COLO668 (cell line): ENCODE measurements around the gene MAGED1.
"Not testable (repeated sequence)": the region's sequence is repeated elsewhere in the genome, so short reads cannot be mapped to it uniquely, and the experiment has no call there.

Source experiments
- DNase-seq: peaks from one replicate; lab custom pipeline; 2025; ENCODE audit not compliant: unreplicated experiment; lab: John Stamatoyannopoulos, UW

MAGED1 gene

GRCh38 chrX:51894697-51895336 is 1.4 kb downstream of the MAGED1 start:
- DNase-seq: no peak

- no peak for DNase-seq
Observed at GRCh38 chrX:51896626-51897025, 3.2 kb downstream of the MAGED1 start.

DNA sequence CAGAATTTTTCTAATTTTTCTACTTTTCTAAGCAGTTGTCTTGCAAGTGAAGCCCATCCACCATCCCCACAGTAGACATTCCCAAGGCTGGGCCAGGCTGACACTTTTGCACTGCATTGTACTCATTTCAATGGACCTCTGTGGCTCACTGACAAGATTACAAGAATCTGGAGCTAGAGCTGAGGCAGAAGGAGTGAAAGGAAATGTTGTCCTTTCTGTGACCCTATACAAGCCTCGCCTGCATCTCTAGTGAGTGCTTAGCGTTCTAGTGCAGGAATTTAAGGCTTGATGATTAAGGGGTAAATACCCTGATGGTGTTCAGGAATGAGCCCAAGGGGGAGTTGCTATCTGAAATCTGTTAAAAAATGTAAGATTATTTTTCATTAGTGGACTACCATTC is 6.3 kb downstream of the MAGED1 start:
- no peak for DNase-seq

GRCh38 chrX:51902510-51903050 is 9.2 kb downstream of the MAGED1 start:
- DNase-seq: no peak

DNA sequence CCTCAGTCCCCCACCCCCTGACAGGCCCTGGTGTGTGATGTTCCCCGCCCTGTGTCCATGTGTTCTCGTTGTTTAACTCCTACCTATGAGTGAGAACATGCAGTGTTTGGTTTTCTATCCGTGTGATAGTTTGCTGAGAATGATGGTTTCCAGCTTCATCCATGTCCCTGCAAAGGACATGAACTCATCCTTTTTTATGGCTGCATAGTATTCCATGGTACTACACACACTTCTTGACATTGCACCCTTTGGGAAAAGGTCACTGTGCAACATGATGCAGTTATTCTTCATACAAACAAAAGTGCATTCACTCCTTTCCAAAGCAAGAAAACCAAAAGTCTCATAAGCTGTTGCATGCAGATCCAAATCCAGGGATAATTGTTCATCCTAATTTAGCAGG is 11.7 kb downstream of the MAGED1 start:
- DNase-seq: not testable (repeated sequence)

DNA sequence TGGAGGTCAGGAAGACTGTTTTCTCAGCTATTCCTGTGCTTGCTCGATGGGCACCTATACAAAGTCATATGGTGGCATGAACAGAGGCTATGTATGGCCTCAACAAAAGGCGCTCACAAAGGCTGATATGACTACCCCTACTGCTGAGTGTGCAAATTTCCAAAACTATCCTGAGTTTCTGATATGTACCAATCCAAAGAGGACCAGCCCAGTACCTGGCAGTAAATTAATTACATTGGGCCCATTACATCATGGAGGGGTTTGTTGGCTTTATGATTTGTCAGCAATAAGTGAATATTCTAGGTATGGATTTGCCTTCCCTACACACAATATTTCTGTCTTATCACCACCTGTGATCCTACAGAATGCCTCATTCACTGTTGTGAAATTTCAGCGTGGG is 12.3 kb downstream of the MAGED1 start:
- DNase-seq: no peak

DNA sequence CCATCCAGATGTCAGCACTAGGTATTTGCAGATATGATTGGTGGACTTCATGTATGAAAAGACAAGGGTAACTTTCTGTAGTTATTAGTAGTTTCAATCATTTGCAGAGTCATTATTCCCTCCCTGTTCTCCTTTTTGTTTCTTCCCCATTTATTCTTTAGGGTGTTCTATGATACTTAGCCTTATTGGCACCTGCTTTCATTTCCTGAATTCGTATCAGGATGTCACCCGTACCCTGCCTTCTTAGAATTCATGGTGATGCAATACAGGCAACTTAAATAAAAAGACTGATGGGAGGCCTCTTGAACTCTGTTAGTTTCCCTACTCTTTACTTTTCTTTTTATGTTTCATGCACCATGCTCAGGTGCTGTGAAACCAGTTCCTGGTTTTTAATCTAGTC is 24.2 kb downstream of the MAGED1 start:
- DNase-seq: no peak

GRCh38 chrX:51922561-51922960 is 29.1 kb downstream of the MAGED1 start:
- no peak for DNase-seq

DNA sequence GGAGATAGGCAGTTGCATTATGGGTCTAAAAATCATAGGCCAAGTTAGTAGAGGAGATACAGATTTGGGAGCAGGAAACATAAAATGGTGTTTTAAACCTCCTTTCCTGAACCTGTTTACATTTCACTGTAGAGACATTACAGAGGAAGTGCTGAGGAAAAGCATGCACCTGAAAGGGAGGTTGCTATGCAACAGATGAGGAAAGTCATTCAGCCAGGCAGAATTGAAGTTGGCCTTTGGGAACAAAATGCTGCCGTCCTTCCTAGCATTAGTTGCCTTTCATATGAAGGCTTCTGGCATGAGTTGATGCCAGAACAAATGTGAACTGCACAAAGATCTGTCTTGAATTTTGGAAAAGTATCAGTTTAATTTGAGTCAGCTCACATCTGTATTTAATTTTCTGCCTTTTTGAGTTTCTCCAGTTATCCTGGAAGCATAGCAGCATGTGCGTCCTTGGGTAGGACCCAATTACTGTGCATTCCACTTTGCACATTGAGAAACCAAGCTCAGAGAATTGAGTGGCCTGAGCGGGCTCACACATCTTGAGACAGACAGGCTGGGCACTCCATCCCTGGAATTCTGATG is 38.2 kb downstream of the MAGED1 start:
- DNase-seq: no peak
